ENCODE results near the gene SDE2.
"Not testable (repeated sequence)": the region's sequence is repeated elsewhere in the genome, so short reads cannot be mapped to it uniquely, and the experiment has no call there.

The SDE2 gene

GRCh38 chr1:225941187-225941941 lies 57.8 kb downstream of the SDE2 start, which contains the start of gene LEFTY2:
LEFTY2 (minus strand) TSS chr1:225941220; CDS start chr1:225941140, 80 bp downstream.
- DNase-seq, result no peak

GRCh38 chr1:225940385-225941151 lies 58.6 kb downstream of the SDE2 start:
- no peak for DNase-seq

GRCh38 chr1:225939939-225940310 lies 59.2 kb downstream of the SDE2 start:
- not testable (repeated sequence) for DNase-seq

GRCh38 chr1:225939097-225939938 lies 59.8 kb downstream of the SDE2 start:
- not testable (repeated sequence) for DNase-seq

GRCh38 chr1:225937048-225937968 lies 61.8 kb downstream of the SDE2 start:
- no peak for DNase-seq

- DNase-seq, result no peak
Measured at GRCh38 chr1:225936523-225936922, 62.6 kb downstream of the SDE2 start.

GRCh38 chr1:225936086-225936485 lies 63.1 kb downstream of the SDE2 start:
- DNase-seq, result not testable (repeated sequence)

GRCh38 chr1:225934711-225935110 lies 64.4 kb downstream of the SDE2 start:
- DNase-seq, result no peak

- no peak for DNase-seq
Measured at GRCh38 chr1:225933072-225933471, 66.1 kb downstream of the SDE2 start.

All from NK-92 treated with Interleukin-12 subunit alpha and Interleukin-12 subunit beta, amount 100 ng/mL, for 24 hours (cell line).